Heart left ventricle (tissue), 13 donors: ENCODE data around the gene YIPF4.
"Not testable (repeated sequence)": the region's sequence is repeated elsewhere in the genome, so short reads cannot be mapped to it uniquely, and the experiment has no call there.

Source experiments
- CTCF ChIP-seq, 12 donors: fragments of 200-600 bp; sonication (generic) in 4 of 12; IDR thresholded peaks; one replicate each; pipeline versions ENCODE4 v1.5.0 to v1.8.0; 2018 to 2022; ENCODE audit warnings: antibody characterized with exemption in 12 of 12, mild to moderate bottlenecking in 5 of 12
- POLR2A ChIP-seq, 2 donors: fragments of 450-650 bp; IDR thresholded peaks; one replicate each; pipeline ENCODE4 v1.6.1; 2017; ENCODE audit warnings: antibody characterized with exemption in 2 of 2, mild to moderate bottlenecking in 2 of 2, moderate library complexity in 2 of 2
- donor health status: ischemic (EF 13 %, LVEDD 7.1; RV severe dilation, severe dysfunction).
- donor health status: DM: no; HTN: yes; CAD: no.
- donor health status: DM: no; HTN: no; CAD: no.
- donor health status: ischemic (EF 25% LVEDD 6.9; RV normal size, moderate dysfunction).
- donor health status: ischemic (EF 25% LVEDD 5.7; RV mildly dilated, moderate dysfunction).
- donor health status: ischemic (EF 35%, LVEDD 5.7; RV mildly dilated, moderate dysfunction).
- donor health status: nonischemic (EF 11% LVEDD 7.7; RV severe dilation, severe dysfunction).
- donor health status: DM: yes; HTN: yes; CAD: no.
- donor health status: PGD.
- donor health status: ischemic (EF 29% LVEDD 5.4; RV normal size, mild dysfunction).
- donor health status: nonischemic (EF 23%, LVEDD 6.1; RV moderate dilation, normal function).

GRCh38 chr2:32350797-32351196 lies 73.1 kb downstream of the YIPF4 start:
- not testable (repeated sequence) for TF ChIP-seq CTCF, POLR2A (IDR thresholded peaks at IDR 0.05)
